Lower leg skin (tissue), 3 donors: Measurements from ENCODE around the gene LRRIQ1.

Experiments used
- POLR2A ChIP-seq, 2 donors: fragments of 450-650 bp; IDR thresholded peaks; one replicate each; pipeline ENCODE4 v1.6.1; 2016 to 2017; ENCODE audit warnings: antibody characterized with exemption in 2 of 2, mild to moderate bottlenecking in 1 of 2, moderate library complexity in 1 of 2
- TF ChIP-seq, protein P1 (sequence below), 3 donors: fragments of 450-650 bp; IDR thresholded peaks; one replicate each; pipeline ENCODE4 v1.5.1; 2016; ENCODE audit warnings: antibody characterized with exemption in 3 of 3, mild to moderate bottlenecking in 3 of 3, moderate library complexity in 2 of 3

DNA sequence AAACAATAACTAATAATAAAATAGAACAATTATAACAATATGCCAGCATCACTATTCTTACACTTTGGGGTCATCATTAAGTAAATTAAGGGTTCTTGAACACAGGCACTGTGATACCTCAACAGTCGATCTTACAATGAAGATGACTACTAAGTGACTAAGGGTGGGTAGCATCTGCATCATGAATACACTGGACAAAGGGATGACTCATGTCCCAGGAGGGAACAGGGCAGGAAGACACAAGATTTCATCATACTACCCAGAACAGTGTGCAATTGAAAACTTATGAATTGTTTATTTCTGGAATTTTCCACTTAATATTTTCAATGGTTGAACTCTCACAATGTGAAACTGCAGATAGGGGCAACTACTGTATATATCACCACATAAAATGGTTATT lies 19.7 kb upstream of the LRRIQ1 start:
- TF ChIP-seq, protein P1, sequence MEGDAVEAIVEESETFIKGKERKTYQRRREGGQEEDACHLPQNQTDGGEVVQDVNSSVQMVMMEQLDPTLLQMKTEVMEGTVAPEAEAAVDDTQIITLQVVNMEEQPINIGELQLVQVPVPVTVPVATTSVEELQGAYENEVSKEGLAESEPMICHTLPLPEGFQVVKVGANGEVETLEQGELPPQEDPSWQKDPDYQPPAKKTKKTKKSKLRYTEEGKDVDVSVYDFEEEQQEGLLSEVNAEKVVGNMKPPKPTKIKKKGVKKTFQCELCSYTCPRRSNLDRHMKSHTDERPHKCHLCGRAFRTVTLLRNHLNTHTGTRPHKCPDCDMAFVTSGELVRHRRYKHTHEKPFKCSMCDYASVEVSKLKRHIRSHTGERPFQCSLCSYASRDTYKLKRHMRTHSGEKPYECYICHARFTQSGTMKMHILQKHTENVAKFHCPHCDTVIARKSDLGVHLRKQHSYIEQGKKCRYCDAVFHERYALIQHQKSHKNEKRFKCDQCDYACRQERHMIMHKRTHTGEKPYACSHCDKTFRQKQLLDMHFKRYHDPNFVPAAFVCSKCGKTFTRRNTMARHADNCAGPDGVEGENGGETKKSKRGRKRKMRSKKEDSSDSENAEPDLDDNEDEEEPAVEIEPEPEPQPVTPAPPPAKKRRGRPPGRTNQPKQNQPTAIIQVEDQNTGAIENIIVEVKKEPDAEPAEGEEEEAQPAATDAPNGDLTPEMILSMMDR (IDR thresholded peaks at IDR 0.05) = no peak
- TF ChIP-seq POLR2A (IDR thresholded peaks at IDR 0.05) = no peak
